A549 (cell line): ENCODE measurements around the gene SLC22A14. TPM values are rescaled to one million over a fixed set of nuclear protein-coding genes. Genes with fewer than 3 reads are reported as not detected.
A peak's percentile ranks its signal among the peaks of the same experiment; 100 is the strongest.

Experiments used
- ATAC-seq, 2 experiments: fragments of 200-7000 bp in 1 of 2; fragments of >200 bp in 1 of 2; cut with Nextera tagmentation in 1 of 2; cut with Tn5 transposase in 1 of 2; 3 replicates each; pipeline versions ENCODE4 v1.8.0 to v1.9.1; 2018 to 2020; ENCODE audit warnings: mild to moderate bottlenecking in 1 of 2, moderate library complexity in 1 of 2
- CTCF ChIA-PET: fragments of 300-600 bp; sonication (Branson Sonifier 250); formaldehyde crosslinking; extraction: SDS; loops from one replicate; lab custom pipeline; 2021; ENCODE audit warnings: antibody characterized with exemption, inconsistent platforms; lab: Yijun Ruan, JAX
- POLR2A ChIA-PET: fragments of 350-600 bp; formaldehyde crosslinking; extraction: SDS; loops from one replicate; lab custom pipeline; 2021; ENCODE audit warnings: antibody characterized with exemption, inconsistent platforms; lab: Yijun Ruan, JAX
- DNase-seq, 2 experiments: peaks; one replicate each; pipeline versions ENCODE4 v3.0.0 to v3.0.0-alpha.2; 2011 to 2016; ENCODE audit warnings: low read depth in 1 of 2, low spot score in 1 of 2
- FAIRE-seq: peaks from 2 replicates; lab custom pipeline; 2011; peaks lifted over from hg19 to GRCh38; lab: Jason Lieb, UNC
- H3K27ac ChIP-seq, 2 experiments: fragments of >200 bp; sonication (Bioruptor Twin); formaldehyde crosslinking; 3 replicates each; pipeline ENCODE4 v1.5.1; 2016 to 2017
- H3K4me1 ChIP-seq: fragments of >200 bp; sonication (Bioruptor Twin); formaldehyde crosslinking; 3 replicates; pipeline ENCODE4 v1.6.1; 2016
- H3K4me2 ChIP-seq: fragments of >200 bp; sonication (Bioruptor Twin); formaldehyde crosslinking; 3 replicates; pipeline ENCODE4 v1.6.1; 2016
- H3K4me3 ChIP-seq: fragments of >200 bp; sonication (Bioruptor Twin); formaldehyde crosslinking; 3 replicates; pipeline ENCODE4 v1.5.1; 2016
- H3K9me3 ChIP-seq: fragments of >200 bp; sonication (Bioruptor Twin); formaldehyde crosslinking; 3 replicates; pipeline ENCODE4 v1.6.1; 2016
- ATOH8 ChIP-seq: fragments of 250-450 bp; sonication (Bioruptor Pico); IDR thresholded peaks from 2 replicates; pipeline ENCODE4 v1.5.0; 2020; ENCODE audit warnings: low read depth, mild to moderate bottlenecking, moderate library complexity
- BCL3 ChIP-seq: fragments of >200 bp; sonication (Bioruptor Twin); formaldehyde crosslinking; IDR thresholded peaks from 3 replicates; pipeline ENCODE4 v1.6.1; 2016
- CEBPB ChIP-seq, 2 experiments: fragments of >200 bp in 1 of 2; sonication (Bioruptor Twin) in 1 of 2; formaldehyde crosslinking in 1 of 2; IDR thresholded peaks; 2 replicates each; pipeline ENCODE4 v1.6.1; 2012 to 2016
- CTCF ChIP-seq: fragments of >200 bp; sonication (Bioruptor Twin); formaldehyde crosslinking; IDR thresholded peaks from 3 replicates; pipeline ENCODE4 v1.5.1; 2016
- E2F6 ChIP-seq: IDR thresholded peaks from 2 replicates; pipeline ENCODE4 v1.6.1; 2012; ENCODE audit warnings: low read depth, borderline replicate concordance
- EHF ChIP-seq: fragments of 250-450 bp; sonication (Bioruptor Pico); IDR thresholded peaks from 2 replicates; pipeline ENCODE4 v1.5.0; 2020; ENCODE audit warnings: mild to moderate bottlenecking
- ESRRA ChIP-seq: fragments of 150-350 bp; IDR thresholded peaks from 2 replicates; pipeline ENCODE4 v1.6.1; 2014; ENCODE audit warnings: mild to moderate bottlenecking, low read length, borderline replicate concordance
- FOXS1 ChIP-seq: fragments of 250-450 bp; sonication (Bioruptor Pico); IDR thresholded peaks from 2 replicates; pipeline ENCODE4 v1.5.0; 2020; ENCODE audit warnings: mild to moderate bottlenecking, moderate library complexity
- HMGXB4 ChIP-seq: fragments of 250-450 bp; sonication (Bioruptor Pico); IDR thresholded peaks from 2 replicates; pipeline ENCODE4 v1.5.0; 2021; ENCODE audit warnings: mild to moderate bottlenecking, moderate library complexity, borderline replicate concordance
- HOXB13 ChIP-seq: fragments of 250-450 bp; sonication (Bioruptor Pico); IDR thresholded peaks from 2 replicates; pipeline ENCODE4 v1.5.0; 2020; ENCODE audit warnings: low read depth, mild to moderate bottlenecking, moderate library complexity
- HOXB5 ChIP-seq: fragments of 250-450 bp; sonication (Bioruptor Pico); IDR thresholded peaks from 2 replicates; pipeline ENCODE4 v1.5.0; 2020; ENCODE audit warnings: mild to moderate bottlenecking, moderate library complexity
- JUNB ChIP-seq: fragments of >200 bp; sonication (Bioruptor Twin); formaldehyde crosslinking; IDR thresholded peaks from 2 replicates; pipeline ENCODE4 v1.6.1; 2016
- KDM5A ChIP-seq: fragments of 200-600 bp; sonication (generic); IDR thresholded peaks from 2 replicates; pipeline ENCODE4 v1.6.1; 2016; ENCODE audit warnings: antibody characterized with exemption, mild to moderate bottlenecking
- NR3C1 ChIP-seq: fragments of >200 bp; sonication (Bioruptor Twin); formaldehyde crosslinking; IDR thresholded peaks from 3 replicates; pipeline ENCODE4 v1.6.1; 2017
- RARB ChIP-seq: fragments of 250-450 bp; sonication (Bioruptor Pico); IDR thresholded peaks from 2 replicates; pipeline ENCODE4 v1.8.0; 2021; ENCODE audit warnings: mild to moderate bottlenecking, moderate library complexity
- RCOR1 ChIP-seq: fragments of 150-350 bp; IDR thresholded peaks from 2 replicates; pipeline ENCODE4 v1.6.1; 2014; ENCODE audit warnings: antibody characterized with exemption, low read length, low read depth
- REST ChIP-seq: fragments of 200-600 bp; sonication (generic); IDR thresholded peaks from 2 replicates; pipeline ENCODE4 v1.6.1; 2016; ENCODE audit warnings: antibody characterized with exemption, mild to moderate bottlenecking, moderate library complexity
- TFCP2L1 ChIP-seq: fragments of 250-450 bp; sonication (Bioruptor Pico); IDR thresholded peaks from 2 replicates; pipeline ENCODE4 v1.5.0; 2021; ENCODE audit warnings: mild to moderate bottlenecking
- TP53 ChIP-seq: fragments of 250-450 bp; sonication (Bioruptor Pico); IDR thresholded peaks from 2 replicates; pipeline ENCODE4 v1.5.0; 2021; ENCODE audit warnings: mild to moderate bottlenecking, moderate library complexity
- USF2 ChIP-seq: fragments of 450-650 bp; IDR thresholded peaks from 2 replicates; pipeline ENCODE4 v1.6.1; 2014; ENCODE audit warnings: antibody characterized with exemption
- ZC3H11A ChIP-seq: fragments of 450-650 bp; IDR thresholded peaks from 2 replicates; pipeline ENCODE4 v1.6.1; 2014; ENCODE audit warnings: antibody characterized with exemption, mild to moderate bottlenecking
- ZFP36 ChIP-seq: fragments of 450-650 bp; IDR thresholded peaks from 2 replicates; pipeline ENCODE4 v1.6.1; 2014; ENCODE audit warnings: borderline replicate concordance; ENCODE audit not compliant: partially characterized antibody
- ZNF302 ChIP-seq: fragments of 250-450 bp; sonication (Bioruptor Pico); IDR thresholded peaks from 2 replicates; pipeline ENCODE4 v1.9.0; 2021; ENCODE audit warnings: inconsistent platforms, mild to moderate bottlenecking, moderate library complexity
- WGBS: methylation state at CpG from one replicate; pipeline ENCODE4 v1.1.6; 2017; ENCODE audit errors: missing lambda C conversion rate; 5-methylcytosine and 5-hydroxymethylcytosine counted together
- polyA plus RNA-seq, 4 experiments: library from polyadenylated mRNA; depleted of rRNA in 3 of 4; stranded (reverse); fragments of >200 nt; fragmentation: RNase III in 1 of 4; extraction: RNeasy Plus Mini Kit Qiagen cat#74134 plus additional on column Dnase treatment in 1 of 4; gene quantifications; 2 replicates in 3 of 4; 3 replicates in 1 of 4; pipeline ENCODE4 v1.2.3, GENCODE V29; 2011 to 2017

Gene SLC22A14
- polyA plus RNA-seq, 2 of the 4 experiments (the other 2 are of a cell fraction): 0.04 TPM; not detected in 1

GRCh38 chr3:38257583-38257982, 24.5 kb upstream of the SLC22A14 start (continued):
- TF ChIP-seq FOXS1 (CRISPR knock-in tag): no peak

- FAIRE-seq: no peak
- no peak overlapping the region for H3K27ac ChIP-seq
- no peak overlapping the region for H3K4me2 ChIP-seq
- ChIA-PET POLR2A (no interaction called here), CTCF (interaction anchor here (1.0 to 1.3 kb wide), 2 partner anchors 8 to 11 kb away, joined by 3 read pairs; no protein-coding TSS in a partner anchor)
- WGBS: 98% methylated on average over 2 of the region's 2 CpGs
- DNase-seq: no peak
- H3K9me3 ChIP-seq: no peaks in the 10 kb centered on the region
- TF ChIP-seq E2F6: no peak
- no peak for TF ChIP-seq ZC3H11A
- no peak for TF ChIP-seq FOXS1 (CRISPR knock-in tag)
- no peak for TF ChIP-seq REST
- no peak for TF ChIP-seq JUNB
- no peak for TF ChIP-seq BCL3
- TF ChIP-seq TFCP2L1 (CRISPR knock-in tag): no peak
- no peak for TF ChIP-seq HMGXB4
- no peak for TF ChIP-seq ZFP36
- TF ChIP-seq EHF: no peak
- TF ChIP-seq USF2: no peak
- TF ChIP-seq HOXB5 (CRISPR knock-in tag): no peak
- TF ChIP-seq, all 56 proteins: peak for 0
- no peak overlapping the region for H3K4me3 ChIP-seq
- H3K4me1 ChIP-seq: no peaks in the 10 kb centered on the region
- no peak for ATAC-seq
Measured at GRCh38 chr3:38260474-38260873, 21.6 kb upstream of the SLC22A14 start.

- Histone ChIP-seq H3K4me1 (no peaks in the 10 kb centered on the region), H3K9me3 (no peaks in the 10 kb centered on the region), H3K4me2 (no peak overlapping the region), H3K27ac (no peak overlapping the region), H3K4me3 (no peak overlapping the region)
- FAIRE-seq (no peak), DNase-seq (no peak), ATAC-seq (peak; percentile 27 to 47; a peak in 3 of 6 replicates)
- 0% methylated on average over 1 of the region's 1 CpG for WGBS
- ChIA-PET POLR2A (no interaction called here), CTCF (interaction anchor here (0.6 kb wide), 1 partner anchor 28 kb away, joined by 3 read pairs; no protein-coding TSS in a partner anchor)
- TF ChIP-seq TP53 (no peak), CEBPB (IDR thresholded peaks at IDR 0.05) (no peak), ZNF302 (no peak), RARB (no peak), ESRRA (no peak), ZFP36 (no peak), CTCF (no peak), FOXS1 (CRISPR knock-in tag) (no peak), ATOH8 (CRISPR knock-in tag) (no peak), HOXB5 (CRISPR knock-in tag) (no peak), HOXB13 (CRISPR knock-in tag) (no peak), USF2 (no peak), KDM5A (no peak), NR3C1 (no peak), RCOR1 (no peak)
Measured at GRCh38 chr3:38264353-38264771, 17.7 kb upstream of the SLC22A14 start.
